Tongue (tissue), 2 donors: ENCODE data around the gene ZFYVE28. TPM values are rescaled to one million over a fixed set of nuclear protein-coding genes. Genes with fewer than 3 reads are reported as not detected.

ENCODE experiments used
- DNase-seq: peaks from one replicate; pipeline ENCODE4 v3.0.0-alpha.2; 2015
- total RNA-seq: library from RNA; depleted of rRNA; stranded (reverse); fragments of >200 nt; gene quantifications from one replicate; pipeline ENCODE4 v1.2.3, GENCODE V29; 2014

The ZFYVE28 gene
- total RNA-seq, 1 donor from 2014 or later: 10.1 TPM

- no peak for DNase-seq
These were observed 66.3 kb downstream of the ZFYVE28 start for GRCh38 chr4:2352171-2352570.

GRCh38 chr4:2350982-2351381, 67.5 kb downstream of the ZFYVE28 start:
- DNase-seq: no peak

DNA sequence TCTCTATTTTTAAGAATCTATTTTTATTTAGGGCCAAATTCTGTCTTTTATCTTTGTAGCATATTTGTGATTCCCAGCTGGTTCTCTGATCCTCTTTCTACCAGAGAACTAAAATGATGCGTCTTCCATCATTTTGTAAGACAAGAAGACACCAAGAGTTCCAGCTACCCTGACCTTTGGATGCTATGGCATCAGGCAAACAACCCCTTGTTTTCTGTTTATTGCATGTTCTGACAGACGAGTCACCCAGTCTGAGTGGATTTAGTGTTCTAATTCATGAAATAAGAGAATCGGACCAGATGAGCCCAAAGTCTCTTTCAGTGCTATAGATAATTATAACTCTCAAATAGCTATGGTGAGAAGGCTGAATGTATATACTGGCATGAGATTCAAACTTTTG, 69.7 kb downstream of the ZFYVE28 start:
- no peak for DNase-seq

DNA sequence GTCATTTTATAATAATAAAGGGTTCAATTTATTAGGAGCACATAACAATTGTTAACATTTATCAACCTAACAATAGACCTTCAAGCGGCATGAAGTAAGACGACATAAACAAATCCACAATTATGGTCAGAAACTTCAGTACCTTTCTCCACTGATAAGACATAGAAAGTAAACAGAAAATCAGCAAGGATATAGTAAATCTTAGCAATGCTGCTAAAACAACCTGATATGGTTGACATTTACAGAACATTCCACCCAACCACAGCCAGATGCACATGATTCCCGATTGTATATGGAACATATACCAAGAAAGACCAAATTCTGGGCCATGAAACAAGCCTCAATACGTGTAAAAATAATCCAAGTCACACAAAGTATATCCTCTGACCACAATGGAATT, 71.3 kb downstream of the ZFYVE28 start:
- DNase-seq: no peak

DNA sequence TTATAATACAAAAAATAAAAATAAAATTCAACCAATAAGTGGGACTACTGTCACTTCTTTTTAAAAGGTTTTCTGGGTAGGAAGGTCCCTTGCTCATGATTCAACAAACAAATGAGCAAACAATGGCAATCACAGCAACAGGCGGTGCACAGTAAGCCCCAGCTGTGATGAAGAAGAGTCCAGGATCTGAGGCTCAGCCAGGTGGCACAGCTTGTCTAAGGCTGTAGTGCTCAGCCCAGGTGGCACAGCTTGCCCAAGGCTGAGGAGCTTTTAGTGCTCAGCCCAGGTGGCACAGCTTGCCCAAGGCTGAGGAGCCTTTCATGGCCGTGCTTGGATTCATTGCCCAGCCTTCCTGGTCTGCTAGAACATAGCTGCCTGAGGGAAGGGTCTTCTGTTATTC, 75.0 kb downstream of the ZFYVE28 start:
- DNase-seq: no peak

DNA sequence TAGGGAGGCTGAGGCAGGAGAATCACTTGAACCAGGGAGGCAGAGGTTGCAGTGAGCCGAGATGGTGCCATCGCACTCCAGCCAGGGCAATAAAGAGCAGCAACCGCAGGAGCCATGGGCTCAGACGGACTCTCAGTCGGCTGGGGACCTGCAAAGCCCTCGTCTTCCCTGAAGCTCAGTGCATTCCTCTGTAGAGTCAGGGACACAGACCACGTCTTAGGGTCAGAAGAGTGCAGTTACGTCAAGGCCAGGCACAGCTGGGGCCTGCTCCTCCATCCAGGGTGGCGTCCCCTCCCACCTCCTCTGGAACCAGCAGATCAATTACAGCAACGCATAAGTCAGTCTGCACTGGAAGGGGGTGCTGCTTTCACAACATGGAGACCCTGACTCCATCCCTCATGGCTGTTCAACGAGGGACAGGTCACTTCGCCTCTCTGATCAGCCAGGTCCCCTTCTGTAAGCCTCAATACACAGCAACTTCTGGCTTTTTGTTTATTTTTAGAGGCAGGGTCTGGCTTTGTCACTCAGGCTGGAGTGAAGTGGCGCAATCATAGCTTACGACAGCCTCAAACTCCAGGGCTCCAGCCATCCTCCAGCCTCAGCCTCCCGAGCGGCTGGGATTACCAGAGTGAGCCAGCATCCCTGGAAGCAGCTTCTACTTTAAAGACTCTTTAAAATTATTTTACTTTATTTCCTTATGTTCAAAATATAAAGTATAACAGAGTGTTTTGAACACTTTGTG, 76.4 kb downstream of the ZFYVE28 start:
- no peak for DNase-seq

DNA sequence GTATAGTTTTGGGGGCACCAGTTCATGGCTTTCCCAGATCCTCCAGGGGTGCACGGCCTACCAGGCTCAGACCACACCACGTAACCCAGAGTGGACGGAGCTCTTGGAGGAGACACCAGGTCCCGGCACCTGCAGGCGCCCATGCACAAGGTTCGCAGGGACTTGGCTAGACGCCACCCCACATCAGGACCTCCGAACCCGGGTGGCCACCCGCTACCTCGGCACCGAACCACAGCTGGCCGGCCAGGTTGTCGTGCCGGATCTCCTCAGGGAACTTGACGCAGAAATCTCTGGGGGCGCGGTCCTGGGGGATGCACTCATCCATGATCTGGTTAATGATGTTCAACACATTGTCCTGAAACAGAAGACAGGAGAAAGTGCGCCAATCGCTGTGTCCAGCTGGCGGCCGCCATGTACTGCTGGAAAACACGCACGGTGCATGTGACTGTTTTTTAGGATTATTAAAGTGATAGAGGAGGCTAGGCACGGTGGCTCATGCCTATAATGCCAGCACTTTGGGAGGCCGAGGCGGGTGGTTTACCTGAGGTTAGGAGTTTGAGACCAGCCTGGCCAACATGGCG, 77.1 kb downstream of the ZFYVE28 start:
- DNase-seq: no peak

GRCh38 chr4:2340272-2341061, 78.0 kb downstream of the ZFYVE28 start:
- no peak for DNase-seq

DNA sequence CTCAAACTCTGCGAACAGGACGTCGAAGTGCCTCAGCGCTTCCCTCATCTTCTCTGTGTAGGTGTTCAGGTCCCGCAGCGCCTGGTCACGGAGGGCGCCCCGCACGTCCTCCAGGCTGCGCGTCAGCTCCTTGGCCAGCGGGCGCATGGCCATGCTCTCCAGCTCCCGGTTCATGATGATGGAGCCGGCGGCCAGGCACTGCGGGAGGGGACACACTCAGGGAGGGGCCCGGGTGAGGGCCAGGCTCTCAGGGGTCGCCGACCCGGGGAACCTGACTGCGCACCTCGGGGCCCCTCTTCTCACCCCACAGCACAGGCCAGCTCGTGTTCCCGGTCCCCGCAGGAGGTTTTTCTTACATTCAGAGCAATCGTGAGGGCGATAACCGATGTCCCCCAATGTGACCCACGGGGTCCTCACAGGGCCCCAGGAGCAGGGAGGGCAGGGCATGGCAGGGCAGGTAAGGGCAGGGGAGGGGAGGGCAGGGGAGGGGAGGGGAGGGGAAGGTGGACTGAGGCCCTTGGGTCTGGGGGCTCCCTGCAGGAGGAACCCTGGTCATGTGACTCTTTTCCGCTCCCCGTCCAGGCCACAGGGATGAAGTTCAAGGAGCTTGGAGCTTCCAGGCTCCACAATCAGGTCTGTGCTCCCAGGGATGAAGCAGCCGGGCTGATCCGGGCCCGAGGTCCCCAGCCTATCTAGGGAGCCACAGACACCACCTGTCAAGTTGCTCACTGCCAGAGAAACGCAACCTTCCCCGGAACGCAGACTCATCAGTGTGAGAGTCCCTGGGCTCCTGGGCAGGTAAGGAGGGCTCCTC, 78.8 kb downstream of the ZFYVE28 start:
- DNase-seq: no peak

GRCh38 chr4:2338754-2339457, 79.5 kb downstream of the ZFYVE28 start:
- no peak for DNase-seq

DNA sequence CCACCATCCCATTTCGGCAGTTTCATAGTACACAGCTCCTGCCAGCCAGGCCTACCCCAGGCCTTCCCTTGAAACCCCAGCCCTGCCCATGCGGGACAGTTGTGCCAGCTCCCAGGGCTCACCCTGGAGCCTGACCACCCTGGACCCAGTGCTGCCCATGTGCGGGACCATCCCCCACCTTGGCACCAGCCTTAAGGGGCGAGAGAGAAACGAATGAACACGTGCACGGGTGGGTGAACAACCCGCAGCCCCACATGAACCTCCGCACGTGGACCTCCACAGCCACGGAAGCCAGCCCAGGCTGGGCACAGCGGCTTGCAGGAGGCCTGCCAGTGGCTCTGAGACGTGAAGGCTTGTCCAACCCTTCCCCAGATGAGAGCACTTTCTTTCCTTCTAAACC, 80.5 kb downstream of the ZFYVE28 start:
- no peak for DNase-seq

DNA sequence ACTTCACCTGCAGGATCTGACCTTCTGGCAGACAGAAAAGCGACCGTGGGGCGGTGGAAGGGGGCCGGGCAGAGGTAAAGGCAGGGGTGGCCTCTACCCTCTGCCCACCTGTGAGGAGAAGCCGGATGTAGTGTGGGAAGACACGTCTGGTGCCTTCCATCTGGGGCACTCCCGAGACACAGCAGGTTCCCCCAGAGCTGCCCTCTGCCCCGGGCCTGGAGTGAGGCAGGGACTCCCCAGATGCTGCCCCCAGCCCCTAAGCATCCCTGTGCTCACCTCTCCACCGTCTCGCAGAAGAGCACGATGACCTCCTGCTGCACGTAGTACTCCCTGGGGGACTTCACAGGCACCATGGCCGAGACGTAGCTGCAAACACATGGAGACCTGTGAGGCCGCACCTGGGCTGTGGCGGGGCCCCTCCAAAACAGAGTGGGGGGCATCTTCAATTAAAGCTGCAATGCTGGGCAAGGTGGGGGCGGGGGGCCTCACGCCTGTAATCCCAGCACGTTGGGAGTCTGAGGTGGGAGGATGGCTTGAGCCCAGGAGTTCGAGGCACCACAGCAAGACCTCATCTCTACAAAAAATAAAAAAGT, 81.2 kb downstream of the ZFYVE28 start:
- DNase-seq: no peak

GRCh38 chr4:2336659-2337058, 81.8 kb downstream of the ZFYVE28 start:
- DNase-seq: no peak

DNA sequence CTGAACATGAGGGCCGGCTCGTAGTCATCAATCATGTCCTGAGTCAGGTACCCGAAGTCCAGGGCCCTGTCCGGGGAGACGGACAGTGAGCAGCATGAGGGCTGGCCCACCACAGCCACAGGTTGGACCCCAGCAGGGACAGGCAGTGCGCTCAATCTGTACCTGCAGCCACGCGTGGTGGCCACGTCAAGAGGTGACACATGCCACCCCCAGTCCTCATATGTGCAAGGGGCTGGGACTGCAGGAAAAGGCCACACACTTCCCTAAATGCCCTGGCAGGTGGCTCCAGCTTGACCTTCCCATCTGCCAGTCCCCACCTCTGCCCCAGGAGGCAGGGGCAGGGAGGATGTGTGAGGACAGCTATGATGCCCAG, 82.7 kb downstream of the ZFYVE28 start:
- DNase-seq: no peak

- no peak for DNase-seq
These were observed 83.4 kb downstream of the ZFYVE28 start for GRCh38 chr4:2334826-2335728.

GRCh38 chr4:2333916-2334644, 84.4 kb downstream of the ZFYVE28 start:
- DNase-seq: no peak

- DNase-seq: no peak
These were observed 85.0 kb downstream of the ZFYVE28 start for GRCh38 chr4:2333356-2333841.

GRCh38 chr4:2332976-2333319, 85.5 kb downstream of the ZFYVE28 start:
- no peak for DNase-seq

DNA sequence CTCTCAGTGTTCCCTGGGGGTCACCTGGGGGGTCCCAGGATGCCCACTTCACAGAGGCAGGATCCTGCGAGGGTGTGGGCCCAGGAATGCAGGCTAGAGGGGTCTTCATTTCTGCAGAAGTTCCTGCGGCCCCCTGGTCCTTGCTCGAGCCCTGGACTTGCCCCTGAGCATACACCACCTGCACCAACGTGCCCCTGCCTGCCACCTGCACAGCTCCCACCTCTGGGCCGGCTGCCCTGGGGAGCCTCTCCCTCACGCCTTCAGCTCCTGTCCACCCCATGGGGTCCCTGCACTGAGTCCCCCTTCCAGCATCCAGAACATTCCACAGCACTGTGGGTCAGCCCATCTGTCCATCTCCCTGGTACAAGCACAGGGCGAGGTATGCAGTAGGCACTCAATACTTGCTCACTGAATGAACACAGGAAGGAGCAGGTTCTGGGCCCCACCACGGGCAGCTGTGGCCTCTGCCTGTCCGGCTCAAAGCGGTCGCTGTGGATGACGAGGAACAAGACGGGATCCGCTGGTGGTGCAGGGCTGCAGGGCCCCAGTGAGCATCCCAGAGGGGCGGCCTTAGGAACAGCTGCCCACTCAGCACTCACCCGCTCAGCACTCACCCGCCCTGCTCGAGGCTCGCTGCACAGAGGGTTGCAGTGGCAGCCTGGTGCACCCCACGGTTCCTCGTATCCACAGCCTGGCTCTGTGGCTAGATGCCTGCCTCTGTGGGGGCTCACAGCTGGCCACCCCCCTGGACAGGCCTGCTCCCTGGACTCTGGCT, 86.1 kb downstream of the ZFYVE28 start:
- DNase-seq: peak; percentile 32
